GM18951 (cell line): ENCODE results near the gene ERLIN1.
"Not testable (repeated sequence)": the region's sequence is repeated elsewhere in the genome, so short reads cannot be mapped to it uniquely, and the experiment has no call there.

ENCODE experiments used
- POLR2A ChIP-seq: IDR thresholded peaks from 4 replicates; pipeline ENCODE4 v1.6.1; 2011; ENCODE audit warnings: mild to moderate bottlenecking; ENCODE audit not compliant: insufficient read length, insufficient read depth; ENCODE audit errors: extremely low read depth
- in situ Hi-C: fragments of 300-500 bp; cut with MboI; formaldehyde crosslinking; loops from one replicate; pipeline ENCODE4 v1.12.0; 2022; ENCODE audit warnings: low sequenced_read_pairs, mixed read lengths, inconsistent platforms; ENCODE audit not compliant: unreplicated experiment

ERLIN1 gene

GRCh38 chr10:100138921-100139496 lies 46.8 kb downstream of the ERLIN1 start:
- in situ Hi-C loops, result no loop called here
- no peak for TF ChIP-seq POLR2A

DNA sequence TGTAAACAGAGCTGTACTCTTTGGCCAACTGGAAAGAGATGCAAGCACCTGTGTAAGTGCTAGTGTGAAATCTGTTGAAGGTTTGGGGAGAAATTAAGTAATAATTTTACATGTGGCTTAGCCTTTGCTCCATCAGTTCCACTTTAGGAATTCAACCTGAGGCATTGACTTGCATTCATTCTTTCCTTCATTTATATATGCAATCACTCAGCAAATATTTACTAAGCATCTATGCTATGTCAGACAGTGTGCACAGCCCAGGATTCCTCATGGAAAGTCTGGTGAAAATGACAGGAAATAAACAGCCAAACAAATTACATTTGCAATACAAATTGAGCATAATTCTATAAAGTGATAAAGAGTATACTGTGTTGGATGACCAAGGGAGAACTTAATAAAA lies 50.3 kb downstream of the ERLIN1 start:
- in situ Hi-C loops, result no loop called here
- no peak for TF ChIP-seq POLR2A

- in situ Hi-C loops, result no loop called here
- no peak for TF ChIP-seq POLR2A
These were observed 52.0 kb downstream of the ERLIN1 start for GRCh38 chr10:100133801-100134200.

GRCh38 chr10:100132427-100132826 lies 53.4 kb downstream of the ERLIN1 start:
- in situ Hi-C loops, result no loop called here
- TF ChIP-seq POLR2A, result no peak

- in situ Hi-C loops, result no loop called here
These were observed 54.3 kb downstream of the ERLIN1 start for GRCh38 chr10:100131571-100131970.

GRCh38 chr10:100130831-100131230 lies 55.0 kb downstream of the ERLIN1 start:
- no peak for TF ChIP-seq POLR2A
- in situ Hi-C loops, result no loop called here

More at GRCh38 chr10:100131571-100131970, 54.3 kb downstream of the ERLIN1 start:
- no peak for TF ChIP-seq POLR2A

DNA sequence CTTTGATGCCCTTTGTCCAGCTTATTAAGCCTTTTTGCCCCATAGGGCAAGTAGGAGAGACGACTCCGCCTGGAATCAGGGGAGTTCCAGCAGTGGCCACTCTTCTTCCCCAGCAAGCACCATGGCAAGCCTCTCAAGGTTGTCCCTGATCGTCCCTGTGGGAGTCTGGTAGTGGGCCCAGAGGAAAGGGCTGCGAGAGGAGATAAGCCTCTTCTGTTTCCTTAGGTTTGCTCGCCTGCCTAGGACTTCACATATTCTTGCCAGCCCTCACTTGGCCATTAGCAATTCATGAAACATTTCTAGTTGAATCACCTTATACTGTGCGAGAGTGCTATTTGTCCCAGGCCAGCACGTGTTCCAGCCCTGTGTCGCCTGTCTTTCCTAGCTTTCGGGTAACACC lies 56.4 kb downstream of the ERLIN1 start:
- no peak for TF ChIP-seq POLR2A
- in situ Hi-C loops, result no loop called here

DNA sequence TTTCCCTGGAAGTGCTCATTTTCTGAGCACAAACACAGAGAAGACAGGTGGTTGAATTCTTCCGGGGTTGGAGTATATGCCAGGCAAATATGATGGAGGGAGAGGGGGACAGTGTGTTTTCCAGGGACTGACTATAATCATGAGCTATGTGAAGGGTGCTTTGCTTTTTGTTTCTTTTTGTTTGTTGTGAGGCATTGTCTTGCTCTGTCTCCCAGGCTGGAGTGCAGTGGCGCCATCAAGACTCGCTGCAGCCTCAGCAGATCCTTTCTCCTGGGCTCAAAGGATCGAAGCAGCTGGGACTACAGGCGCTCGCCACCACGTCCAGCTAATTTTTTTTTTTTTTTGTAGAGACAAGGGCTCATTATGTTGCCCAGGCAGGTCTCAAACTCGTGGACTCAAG lies 56.9 kb downstream of the ERLIN1 start:
- in situ Hi-C loops, result no loop called here
- no peak for TF ChIP-seq POLR2A

DNA sequence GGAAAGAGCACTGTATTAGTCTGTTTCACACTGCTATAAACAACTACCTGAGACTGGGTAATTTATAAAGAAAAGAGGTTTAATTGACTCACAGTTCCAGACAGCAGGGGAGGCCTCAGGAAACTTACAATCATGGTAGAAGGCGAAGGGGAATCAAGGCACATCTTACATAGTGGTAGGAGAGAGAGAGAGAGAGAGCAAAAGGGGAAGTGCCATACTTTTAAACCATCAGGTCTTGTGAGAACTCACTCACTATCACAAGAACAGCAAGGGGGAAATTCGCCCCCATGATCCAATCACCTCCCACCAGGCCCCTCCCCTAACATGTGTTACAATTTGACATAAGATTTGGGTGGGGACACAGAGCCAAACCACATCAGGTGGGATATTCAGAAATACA lies 60.5 kb downstream of the ERLIN1 start:
- in situ Hi-C loops, result not testable (repeated sequence)

DNA sequence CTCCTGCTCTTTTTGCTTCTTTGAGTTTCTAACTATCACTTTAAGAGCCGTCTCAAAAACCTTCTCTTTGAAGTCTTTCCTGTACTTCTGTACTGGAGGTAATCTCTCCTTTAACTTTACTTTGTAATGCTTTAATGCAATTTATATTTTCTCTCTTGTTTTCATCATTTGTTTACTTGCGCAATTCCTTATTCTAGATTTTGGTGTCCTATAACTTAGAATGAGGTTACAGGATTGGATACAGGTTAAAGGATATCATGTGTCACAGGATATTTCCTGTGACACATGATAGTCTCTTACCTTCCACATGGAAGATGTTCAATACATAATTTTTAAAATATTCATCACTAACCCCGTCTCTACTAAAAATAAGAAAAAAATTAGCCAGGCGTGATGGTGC lies 61.7 kb downstream of the ERLIN1 start:
- no peak for TF ChIP-seq POLR2A
- in situ Hi-C loops, result no loop called here

DNA sequence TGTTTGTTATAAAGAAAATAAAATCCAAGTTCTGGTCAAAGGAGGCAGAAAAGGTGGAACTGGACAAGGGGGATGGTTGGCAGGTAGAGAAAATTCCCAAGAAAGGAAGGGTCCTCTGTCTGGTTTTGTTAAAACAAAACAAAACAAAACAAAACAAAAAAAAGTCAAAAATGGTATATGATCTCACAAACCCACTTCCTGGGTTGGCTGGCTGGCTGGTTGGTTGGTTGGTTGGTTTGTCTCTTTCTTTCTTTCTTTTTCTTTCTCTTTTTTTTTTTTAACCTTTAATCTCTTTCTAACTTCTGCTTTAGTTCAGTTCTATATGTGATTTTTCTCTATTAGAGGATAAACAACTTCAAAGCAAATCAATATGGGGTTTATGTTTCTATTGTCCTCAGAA lies 63.0 kb downstream of the ERLIN1 start:
- TF ChIP-seq POLR2A, result no peak

DNA sequence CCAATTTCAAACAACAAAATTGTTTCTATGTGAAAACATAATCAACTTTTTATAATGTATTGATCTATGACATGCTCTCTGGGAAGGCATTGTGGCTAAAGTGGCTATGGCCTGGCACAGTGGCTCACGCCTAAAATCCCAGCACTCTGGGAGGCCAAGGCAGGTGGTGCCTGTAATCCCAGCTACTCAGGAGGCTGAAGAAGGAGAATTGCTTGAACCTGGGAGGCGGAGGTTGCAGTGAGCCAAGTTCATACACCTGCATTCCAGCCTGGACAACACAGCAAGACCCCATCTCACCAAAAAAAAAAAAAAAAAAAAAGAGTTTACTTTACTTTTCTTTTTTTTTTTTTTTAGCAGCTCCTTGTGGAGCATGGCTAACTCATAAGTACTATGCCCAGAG lies 65.3 kb downstream of the ERLIN1 start:
- in situ Hi-C loops, result no loop called here
- no peak for TF ChIP-seq POLR2A

More for the DNA sequence above, 63.0 kb downstream of the ERLIN1 start:
- in situ Hi-C loops, result no loop called here

DNA sequence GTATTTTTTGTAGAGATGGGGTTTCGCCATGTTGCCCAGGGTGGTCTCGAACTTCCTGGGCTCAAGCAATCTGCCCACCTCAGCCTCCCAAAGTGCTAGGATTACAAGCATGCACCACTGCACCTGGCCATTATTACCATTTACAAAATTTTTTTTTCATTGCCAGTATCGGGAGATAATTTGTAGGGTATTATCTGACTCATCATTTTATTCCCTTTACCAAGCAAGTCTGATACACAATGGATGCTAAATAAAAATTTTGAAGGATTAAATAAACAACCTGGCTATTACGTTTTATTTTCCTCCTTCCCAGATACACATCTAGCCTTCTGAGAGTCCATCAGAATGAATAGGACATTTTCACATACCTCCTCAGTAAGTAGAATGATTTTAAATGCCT lies 66.1 kb downstream of the ERLIN1 start:
- in situ Hi-C loops, result no loop called here
- no peak for TF ChIP-seq POLR2A

DNA sequence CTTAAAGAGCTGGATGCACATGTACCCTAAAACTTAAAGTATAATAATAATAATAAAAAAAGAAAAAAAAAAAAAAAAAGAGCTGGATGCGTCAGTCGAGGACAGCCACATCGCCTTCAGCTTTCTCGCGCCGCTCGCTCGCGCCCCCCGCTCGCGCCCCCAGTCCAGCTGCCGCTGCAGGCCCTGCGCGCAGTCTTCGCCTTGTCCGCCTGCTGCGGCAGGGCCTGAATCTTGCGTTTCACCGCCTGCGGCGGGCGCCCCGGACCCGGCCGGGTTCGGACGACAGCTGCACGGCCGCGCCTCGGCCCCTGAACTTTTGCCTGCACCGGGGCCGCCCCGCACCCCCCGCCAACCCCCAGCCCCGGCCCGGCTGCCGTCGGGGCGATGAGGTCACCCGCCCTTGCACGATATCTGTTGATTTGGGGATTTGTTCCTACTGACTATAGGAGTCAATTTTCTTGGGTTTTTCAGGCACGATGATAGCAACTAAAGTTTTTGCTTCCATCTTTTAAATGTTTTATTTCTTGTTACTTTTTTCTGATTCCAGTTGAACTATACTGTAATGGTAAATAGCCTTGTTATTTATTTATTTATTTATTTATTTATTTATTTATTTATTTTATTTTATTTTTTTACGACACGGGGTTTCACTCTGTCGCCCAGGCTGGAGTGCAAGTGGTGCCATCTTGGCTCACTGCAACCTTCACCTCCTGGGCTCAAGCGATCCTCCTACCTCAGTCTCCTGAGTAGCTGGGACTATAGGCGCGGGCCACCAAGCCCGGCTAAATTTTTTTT lies 70.7 kb downstream of the ERLIN1 start:
- TF ChIP-seq POLR2A, result no peak
- in situ Hi-C loops, result no loop called here
